NCI-H2227 (cell line): ENCODE data around the gene TCTA.
A peak's percentile ranks its signal among the peaks of the same experiment; 100 is the strongest.

ENCODE experiments used
- DNase-seq: peaks from one replicate; lab custom pipeline; 2025; ENCODE audit not compliant: unreplicated experiment; lab: John Stamatoyannopoulos, UW

The TCTA gene

DNA sequence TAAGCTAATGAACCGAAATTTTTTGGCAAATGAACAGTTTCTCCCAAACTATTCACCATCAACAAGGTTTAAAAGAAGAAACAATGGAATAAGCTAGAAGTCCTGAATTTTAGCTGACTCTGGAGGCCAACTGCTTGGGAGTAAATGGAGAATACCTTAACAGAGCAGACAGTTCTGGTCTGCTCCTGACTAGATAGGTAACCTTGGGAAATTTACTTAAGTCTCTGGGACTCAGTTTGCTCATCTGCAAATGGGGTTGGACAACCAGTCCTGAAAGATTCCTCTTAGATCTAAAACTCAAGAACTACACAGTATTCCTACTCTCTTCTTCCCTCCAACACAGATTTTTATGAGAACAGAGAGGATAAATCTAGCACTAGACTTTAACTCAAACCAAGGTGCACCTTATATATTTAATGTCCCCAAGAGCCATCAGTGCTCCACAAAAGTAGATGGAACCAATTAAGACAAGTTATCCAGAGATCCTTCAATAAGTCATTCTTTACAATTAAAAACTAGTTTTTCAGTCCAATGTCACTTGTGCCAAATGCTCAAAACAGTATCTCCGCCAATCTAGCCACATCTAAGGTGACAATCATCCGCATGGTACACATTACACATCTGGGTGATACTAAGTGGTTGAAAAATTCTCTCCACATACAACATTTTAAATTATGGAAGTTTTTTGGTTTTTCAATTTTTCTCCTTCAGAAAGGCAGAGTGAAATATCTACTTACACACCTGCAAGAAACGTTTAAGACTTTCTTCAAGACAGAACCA lies 2.0 kb upstream of the TCTA start:
- no peak for DNase-seq

DNA sequence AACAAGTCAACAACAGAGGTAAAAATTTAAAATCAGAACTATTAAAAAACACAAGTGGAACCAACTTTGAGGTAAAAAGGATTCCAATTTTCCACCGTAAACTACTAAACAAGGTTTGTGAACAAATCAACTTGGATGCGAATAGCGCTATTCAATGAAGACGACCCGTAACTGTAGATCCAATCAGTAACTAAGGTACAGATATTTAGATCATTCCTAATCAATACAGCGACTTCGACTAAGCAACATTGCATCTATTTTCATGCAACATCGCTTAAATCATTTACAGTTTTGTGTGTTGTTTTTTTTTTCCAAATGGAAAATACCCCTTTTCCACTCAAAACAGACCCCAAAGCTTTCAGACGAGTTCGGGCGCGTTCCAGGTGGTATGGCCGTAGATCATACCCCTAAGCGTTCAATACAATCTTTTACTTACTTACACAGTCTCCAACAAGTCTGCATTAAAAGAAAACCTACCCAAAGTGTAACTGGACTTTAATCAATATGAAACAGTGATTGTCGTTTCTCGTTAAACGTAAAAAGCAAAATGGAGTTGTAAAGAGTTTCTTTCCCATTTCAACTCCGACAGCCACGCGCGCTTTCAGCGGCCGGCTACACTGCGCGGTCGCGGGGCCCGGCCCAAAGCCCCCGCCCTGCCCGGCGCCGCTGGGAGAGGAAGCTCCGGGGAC lies 1.2 kb upstream of the TCTA start:
- peak; percentile 16 for DNase-seq

DNA sequence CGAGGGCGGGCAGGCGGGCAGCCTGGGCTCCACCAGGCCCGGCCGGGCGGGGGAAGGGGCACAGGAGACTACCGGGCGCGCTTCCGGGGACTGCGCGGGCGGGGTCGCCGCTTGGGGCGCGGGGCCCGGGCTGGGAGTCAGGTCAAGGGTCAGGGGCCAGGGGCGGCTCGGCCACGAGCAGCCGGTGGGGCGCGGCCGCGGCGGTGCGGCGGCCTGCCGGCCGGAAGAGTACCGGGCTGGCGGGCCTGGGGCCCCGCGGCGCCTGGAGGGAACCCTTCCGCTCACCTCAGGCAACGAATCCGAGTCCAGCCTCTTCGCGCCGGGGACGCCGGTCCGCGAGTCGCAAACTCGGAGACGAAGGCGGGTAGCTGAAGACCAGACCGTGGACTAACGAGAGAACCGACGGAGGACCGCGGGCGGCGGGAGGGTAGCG lies 672 bp upstream of the TCTA start:
- DNase-seq: no peak

DNA sequence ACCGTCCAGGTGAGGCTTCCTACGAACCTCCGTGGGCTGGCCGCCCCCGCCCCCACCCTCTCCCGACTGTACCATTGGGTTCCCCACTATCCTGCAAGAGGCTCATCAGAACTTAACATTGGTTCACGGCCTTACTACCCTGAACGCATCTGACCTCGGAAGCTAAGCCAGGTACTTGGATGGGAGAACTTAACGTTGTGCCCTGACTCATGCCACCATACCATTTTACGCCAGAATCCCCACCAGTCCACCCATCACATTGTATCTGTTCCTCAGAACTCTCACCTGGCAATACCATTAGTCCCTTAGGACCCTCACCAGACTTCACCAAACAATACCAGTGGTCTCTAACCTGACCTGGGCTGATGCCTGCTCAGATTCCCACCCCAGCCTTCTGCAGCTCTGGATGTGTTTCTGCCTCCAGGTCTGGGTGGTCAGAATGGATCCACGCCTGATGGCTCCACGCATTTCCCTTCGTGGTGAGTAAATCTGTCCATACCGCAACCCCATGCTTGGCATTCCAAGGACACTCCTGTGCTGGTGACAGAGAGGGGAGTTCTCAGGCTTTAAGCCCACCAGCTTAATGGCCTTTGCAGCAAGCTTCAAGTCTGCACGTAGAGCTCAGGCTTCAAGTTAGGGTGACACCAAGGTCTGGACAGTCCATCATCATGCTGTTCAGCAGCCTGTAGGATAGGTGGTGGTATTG lies 562 bp downstream of the TCTA start:
- DNase-seq: no peak

DNA sequence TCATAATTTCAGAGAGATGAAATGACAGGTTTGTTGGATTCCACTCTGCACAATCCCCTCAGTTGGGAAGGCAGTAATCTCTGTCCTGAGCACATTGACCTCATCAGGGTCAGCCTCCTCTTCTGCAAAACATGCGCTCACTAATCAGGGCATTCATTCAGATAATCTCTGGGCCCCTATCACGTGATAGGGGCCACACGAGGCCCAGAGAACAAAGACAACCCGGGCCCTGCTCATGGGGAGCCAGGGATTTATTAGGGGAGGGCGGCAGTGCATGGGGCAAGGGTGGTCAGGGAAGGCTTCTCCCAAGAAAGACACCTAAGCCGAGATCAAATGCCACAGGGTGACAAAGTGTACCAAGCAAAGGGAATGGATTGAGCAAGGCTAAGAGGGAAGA lies 1.1 kb downstream of the TCTA start:
- DNase-seq: no peak

DNA sequence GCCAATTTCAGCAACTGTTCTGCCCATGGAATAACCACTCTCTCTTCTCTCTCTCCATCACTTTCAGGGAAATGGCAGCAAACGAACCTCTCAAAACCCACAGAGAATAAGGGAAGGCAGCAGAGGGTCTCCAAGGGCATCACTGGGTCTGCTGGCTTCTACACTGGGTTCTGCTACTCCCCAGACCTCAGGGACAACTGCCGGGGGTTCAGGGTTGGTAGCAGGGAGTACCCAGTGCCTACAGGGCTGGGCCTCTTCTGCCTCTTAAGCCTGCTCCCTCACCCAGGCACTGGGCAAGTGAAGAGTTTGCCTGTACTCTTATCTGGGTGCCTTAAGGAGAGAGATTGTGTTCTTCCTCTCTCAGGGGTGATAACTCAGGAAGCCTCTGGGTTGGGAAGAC lies 2.5 kb downstream of the TCTA start:
- no peak for DNase-seq

DNA sequence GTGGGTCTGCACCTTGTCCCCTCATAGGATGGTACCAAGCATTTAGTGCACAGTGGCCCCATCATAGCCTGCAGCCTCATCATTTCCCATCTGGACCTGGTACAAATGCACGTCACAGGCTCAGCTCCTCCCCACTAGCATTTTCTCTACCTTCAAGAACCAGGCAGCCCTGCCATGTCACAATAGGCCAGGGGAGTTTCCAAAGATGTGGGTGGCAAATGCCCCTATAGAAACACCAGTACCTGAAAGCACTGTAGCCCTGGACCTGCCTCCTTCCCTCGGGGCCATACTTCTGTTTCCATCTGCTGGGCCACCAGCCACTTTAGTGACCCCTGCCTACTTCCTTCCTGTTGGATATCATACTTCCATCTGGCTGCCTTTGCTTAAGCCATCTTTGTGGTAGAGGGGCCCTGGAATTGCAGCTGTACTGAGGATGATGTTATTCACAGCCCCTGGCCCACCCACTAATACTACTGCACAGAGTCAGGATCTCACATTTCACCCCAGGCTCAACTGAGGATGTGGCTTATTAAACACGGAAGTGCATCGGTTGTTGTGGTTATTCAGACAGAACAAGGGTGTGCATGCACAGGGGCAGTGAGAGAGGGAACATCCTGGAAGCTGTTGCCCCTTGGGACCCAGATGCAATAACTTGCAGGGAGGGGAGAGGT lies 3.8 kb downstream of the TCTA start:
- no peak for DNase-seq

DNA sequence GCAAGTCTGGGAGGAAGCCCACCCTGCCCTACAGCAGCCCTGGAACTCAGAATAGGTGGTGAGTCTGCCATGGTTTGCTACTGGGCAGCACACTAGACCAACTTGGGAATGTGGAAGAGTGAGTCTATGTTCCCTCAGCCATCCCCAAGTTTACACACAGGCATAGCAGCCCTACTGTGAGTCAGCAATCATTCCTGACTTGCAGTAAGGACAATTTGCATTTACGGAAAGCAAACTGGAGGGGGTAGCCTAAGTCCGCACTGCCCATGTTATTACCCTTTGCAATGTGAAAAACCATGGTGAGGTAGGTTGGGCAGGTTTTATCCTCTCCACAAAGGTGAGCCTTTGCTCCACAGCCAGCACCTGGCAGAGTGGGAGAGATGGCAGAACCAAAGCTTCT lies 4.6 kb downstream of the TCTA start:
- DNase-seq: no peak

DNA sequence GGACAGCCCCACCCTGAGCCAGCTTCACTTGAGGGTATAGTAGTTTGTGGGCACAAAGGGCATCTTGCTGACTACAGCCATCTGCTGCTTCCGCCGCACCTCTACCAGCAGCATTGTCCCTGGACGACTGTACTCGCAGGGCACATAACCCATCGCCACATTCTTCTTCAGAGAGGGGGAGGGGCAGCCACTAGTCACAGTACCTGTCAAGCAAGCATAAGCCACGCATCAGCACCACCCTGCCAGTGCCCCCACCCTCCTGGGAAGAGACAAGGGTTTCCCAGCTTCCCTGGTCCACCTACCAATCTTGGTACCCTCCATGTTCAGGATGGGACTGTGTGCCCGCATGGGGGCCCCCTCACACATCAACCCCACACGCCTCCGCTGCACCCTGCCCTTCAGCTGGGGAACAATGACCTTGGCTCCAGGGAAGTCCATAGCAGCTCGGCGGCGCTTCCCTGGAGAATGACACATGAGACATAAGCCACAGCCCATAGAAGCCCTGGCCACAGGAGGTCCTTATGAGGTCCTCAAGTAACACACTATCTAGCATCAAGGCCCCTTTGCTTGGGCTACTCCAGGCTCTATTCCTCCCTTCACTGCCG lies 5.4 kb downstream of the TCTA start:
- no peak for DNase-seq

DNA sequence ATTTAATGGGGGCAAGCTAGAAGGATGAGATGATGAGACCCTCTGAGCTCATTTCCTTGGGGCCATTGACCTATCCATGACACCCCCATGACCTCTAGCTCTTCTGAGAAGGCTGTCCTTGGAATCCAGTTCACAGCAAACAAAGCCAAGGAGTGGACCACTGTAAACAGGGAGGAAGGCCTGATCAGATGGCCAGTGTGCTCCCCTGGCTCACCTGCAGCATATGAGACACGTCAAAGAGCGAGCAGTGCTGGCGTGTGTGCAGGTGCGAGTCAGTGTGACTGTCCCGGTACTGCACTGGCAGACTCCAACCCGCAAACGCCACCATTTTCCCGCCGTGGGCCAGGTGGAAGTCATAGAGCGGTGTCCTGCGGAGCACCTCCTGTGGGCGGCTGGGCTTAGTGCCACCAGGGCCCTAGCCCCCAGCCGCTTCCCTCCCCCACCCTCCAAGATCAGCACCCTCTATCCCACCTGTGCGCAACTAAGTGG lies 9.7 kb downstream of the TCTA start:
- DNase-seq: no peak

DNA sequence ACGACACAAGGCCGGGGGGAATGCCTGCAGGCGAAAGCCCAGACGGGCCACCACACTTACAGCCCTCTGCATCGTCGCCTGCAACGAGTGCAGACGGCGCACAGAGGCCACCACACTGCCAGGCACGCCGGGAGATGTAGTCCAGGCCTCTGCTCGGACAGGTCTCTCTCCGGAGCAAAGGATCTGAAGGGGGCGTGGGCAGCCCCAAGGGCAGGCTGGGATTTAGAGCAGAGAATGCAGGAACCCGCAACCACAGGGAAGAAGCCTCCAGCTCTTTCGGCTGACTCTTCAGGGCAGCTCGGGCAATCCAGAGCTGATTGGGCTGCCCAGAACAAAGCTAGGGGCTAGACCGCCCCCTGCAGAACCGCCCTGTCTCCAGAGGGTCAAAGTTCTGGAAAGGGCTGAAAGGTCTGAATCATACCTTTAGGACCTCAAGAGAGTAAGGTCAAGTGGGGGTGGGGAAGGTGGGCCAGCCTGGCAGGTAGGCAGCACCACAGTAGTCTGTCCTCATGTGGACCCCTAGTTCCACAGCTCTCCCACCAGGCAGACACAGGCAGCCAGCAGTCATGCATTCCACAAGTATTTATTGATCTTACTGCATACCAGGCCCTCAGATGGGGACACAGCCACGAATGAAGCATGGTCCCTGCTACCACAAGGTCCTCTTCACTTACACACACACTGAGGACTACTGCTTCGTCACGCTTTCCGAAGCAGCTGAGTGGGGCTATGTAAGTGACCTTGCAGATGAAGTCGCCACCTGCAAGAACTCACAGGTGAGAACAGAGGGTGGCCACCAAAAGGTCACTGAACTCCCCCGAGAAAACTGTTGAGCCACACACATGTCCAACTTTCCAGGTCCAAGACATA lies 10.4 kb downstream of the TCTA start, which contains the start of gene AMT:
TSS of gene AMT (minus strand) at position 95 of the 870 bp plus-strand sequence. CDS start at position 72, 23 bp downstream.
- DNase-seq: peak; percentile 37

DNA sequence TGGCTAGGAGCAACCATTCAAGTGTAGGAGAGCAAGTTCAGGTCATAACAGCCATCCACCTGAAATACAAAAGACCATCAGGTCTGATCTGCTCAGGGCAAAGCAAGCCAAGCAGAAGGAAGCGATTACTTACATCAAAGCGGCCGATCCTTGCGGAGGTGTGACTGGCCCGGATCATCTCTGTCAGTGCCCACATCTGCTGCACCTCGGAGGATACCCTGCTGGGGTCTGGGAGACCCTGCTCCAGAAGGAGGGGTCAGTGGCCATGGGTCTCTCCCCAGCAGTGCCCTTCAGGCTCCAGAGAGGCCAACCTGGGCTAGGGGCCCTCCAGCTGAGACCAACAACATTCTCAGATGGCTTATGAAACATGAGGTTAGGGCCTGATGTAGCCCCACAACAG lies 12.6 kb downstream of the TCTA start:
- DNase-seq: no peak

DNA sequence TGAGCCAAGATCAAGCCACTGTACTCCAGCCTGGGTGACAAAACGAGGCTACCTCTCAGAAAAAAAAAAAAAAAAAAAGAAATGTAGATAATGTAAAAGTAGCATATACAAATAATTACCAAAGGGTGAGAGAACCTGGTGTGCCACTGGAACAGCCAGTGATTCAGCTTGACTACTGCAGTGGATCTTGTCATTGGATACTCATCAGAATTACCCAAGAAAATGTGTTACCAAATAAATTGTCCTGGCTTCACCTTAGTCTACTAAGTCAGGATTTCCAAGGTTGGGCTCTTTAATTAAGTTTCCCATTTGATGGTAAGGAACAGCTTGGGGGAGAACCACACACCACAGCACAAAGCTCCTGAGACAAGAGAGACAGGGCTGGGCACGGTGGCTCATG lies 15.4 kb downstream of the TCTA start:
- DNase-seq: no peak

DNA sequence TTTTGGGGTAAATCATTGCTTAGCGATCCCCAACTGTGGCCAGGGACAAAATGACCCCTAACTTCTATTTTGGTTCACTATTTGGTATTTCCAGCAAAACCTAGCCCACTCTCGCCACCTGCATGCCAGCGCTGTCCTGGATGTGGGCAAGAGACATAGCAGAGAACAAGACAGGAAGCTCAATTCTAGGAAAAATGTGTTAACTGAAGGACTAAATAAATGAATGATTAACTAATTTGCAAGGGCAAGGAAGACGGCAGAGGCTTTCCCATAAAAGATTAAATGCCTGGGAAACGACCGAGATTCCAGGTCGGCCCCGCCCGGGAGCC lies 16.5 kb downstream of the TCTA start:
- no peak for DNase-seq

DNA sequence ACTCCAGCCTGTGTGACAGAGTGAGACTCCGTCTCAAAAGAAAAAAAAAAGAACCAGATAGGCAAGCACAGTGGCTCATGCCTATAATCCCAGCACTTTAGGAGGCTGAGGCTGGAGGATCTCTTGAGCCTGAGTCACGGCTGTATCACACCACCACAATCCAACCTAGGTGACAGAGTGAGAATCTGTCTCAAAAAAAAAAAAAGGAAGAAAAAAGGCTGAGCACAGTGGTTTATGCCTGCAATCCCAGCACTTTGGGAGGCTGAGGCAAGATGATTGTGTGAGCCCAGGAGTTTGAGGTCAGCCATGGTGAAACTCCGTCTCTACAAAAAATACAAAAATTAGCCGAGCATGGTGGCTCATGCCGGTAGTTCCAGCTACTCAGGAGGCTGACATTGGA lies 22.5 kb downstream of the TCTA start:
- DNase-seq: no peak

DNA sequence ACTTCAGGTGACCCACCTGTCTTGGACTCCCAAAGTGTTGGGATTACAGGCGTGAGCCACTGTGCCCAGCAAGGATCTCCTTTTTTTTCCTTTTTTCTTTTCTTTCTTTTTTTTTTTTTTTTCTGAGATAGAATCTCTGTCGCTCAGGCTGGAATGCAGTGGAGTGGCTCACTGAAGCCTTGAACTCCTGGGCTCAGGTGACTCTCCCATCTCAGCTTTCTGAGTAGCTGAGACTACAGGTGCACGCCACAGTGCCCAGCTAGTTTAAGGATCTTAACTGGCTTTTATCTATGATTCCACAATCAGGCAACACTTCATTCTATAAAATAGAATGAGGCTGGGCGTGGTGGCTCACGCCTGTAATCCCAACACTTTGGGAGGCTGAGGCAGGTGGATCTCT lies 33.2 kb downstream of the TCTA start:
- no peak for DNase-seq

DNA sequence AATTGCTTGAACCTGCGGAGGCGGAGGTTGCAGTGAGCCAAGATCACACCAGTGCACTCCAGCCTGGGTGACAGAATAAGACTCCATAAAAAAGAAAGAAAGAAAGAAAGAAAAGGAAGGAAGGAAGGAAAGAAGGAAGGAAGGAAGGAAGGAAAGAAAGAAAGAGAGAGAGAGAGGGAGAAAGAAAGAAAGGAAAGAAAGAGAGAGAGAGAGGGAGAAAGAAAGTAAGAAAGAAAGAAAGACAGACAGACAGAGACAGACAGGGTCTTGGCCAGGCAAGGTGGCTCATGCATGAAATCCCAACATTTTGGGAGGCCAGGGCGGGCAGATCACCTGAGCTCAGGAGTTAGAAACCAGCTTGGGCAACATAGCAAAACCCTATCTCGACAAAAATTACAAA lies 41.4 kb downstream of the TCTA start:
- DNase-seq: no peak

DNA sequence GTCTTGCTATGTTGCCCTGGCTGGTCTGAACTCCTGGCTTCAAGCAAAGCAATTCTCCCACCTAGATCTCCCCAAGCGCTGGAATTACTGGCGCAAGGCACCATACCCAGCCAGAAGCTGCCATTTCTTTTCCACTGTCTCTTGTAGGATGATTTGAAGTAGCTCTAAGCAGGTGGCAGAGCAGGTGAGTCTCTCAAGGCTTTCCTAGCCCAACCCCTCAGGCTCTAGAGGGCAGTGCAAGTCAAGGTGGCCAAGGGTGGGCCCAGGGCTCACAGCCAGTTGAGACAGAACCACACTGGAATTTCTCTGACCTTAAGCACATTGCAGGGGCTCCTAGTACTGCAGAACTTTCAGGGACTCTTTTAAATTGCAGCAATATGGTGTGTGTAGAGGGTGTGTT lies 42.2 kb downstream of the TCTA start:
- DNase-seq: no peak

DNA sequence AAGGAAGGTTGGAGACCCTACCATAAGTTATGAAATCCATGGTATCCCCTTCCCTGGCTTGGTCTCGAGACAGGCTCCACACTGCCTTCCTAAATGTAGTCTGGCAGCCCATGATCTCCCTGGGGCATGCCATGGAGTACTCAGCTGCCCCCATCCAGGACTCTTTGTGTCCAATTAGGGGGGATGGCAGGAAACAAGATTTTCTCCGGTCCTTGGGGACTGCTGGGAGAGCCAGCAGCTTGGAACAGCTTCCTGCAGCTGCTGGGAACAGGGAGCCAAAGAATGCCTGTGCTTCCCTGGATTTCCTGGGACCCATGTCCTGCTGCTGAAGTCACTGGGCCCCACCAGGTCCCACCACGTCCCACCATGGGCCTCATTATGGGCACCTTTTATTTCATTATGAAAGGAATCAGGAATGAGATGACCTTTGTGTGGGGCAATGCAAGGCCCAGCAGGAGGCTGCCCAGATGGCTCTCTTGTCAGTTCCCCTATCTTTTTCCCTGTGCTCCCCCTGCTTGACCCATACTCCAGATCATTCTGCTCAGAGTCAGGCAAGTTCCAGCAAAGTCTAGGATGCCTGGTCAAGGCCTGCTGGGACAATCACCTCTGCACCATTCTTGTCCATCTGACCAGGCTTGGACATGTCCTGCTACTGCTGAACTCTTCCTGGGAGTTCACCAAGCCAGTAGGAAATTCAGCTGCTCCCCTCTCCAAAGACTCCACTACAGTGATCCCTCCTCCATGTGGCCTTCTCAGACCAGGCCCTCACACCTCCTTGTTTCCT lies 42.9 kb downstream of the TCTA start:
- DNase-seq: no peak
